Gastroesophageal sphincter (tissue), 4 donors: Measurements from ENCODE around the gene PEX3. TPM values are rescaled to one million over a fixed set of nuclear protein-coding genes. Genes with fewer than 3 reads are reported as not detected.

ENCODE experiments used
- ATAC-seq: fragments of 150-250 bp; one replicate; pipeline ENCODE4 v1.9.1; 2016; ENCODE audit warnings: mild to moderate bottlenecking, moderate library complexity
- H3K27ac ChIP-seq, 4 donors: fragments of 200-600 bp; sonication (generic) in 3 of 4; 1 replicate in 3 of 4; 2 replicates in 1 of 4; pipeline ENCODE4 v1.5.1; 2016 to 2019
- H3K27me3 ChIP-seq: fragments of 200-600 bp; sonication (generic); one replicate; pipeline ENCODE4 v1.5.1; 2019
- H3K36me3 ChIP-seq, 2 donors: fragments of 200-600 bp; sonication (generic); one replicate each; pipeline ENCODE4 v1.5.1; 2019; ENCODE audit warnings: control low read depth in 1 of 2
- H3K4me1 ChIP-seq, 3 donors: fragments of 200-600 bp; sonication (generic); 1 replicate in 2 of 3; 2 replicates in 1 of 3; pipeline ENCODE4 v1.5.1; 2016 to 2019; ENCODE audit warnings: control low read depth in 2 of 3
- H3K4me3 ChIP-seq, 2 donors: fragments of 200-600 bp; sonication (generic); one replicate each; pipeline ENCODE4 v1.5.1; 2019; ENCODE audit warnings: mild to moderate bottlenecking in 1 of 2, moderate library complexity in 1 of 2
- H3K9me3 ChIP-seq, 3 donors: fragments of 200-600 bp; sonication (generic); one replicate each; pipeline ENCODE4 v1.5.1; 2017 to 2019; ENCODE audit warnings: control low read depth in 2 of 3
- CTCF ChIP-seq, 4 experiments: fragments of 200-600 bp in 2 of 4; fragments of 450-650 bp in 2 of 4; sonication (generic) in 1 of 4; IDR thresholded peaks; one replicate each; pipeline ENCODE4 v1.5.1; 2017 to 2019; ENCODE audit warnings: antibody characterized with exemption in 4 of 4, mild to moderate bottlenecking in 2 of 4, moderate library complexity in 2 of 4
- EP300 ChIP-seq: sonication (generic); formaldehyde crosslinking; IDR thresholded peaks from one replicate; pipeline ENCODE4 v1.6.1; 2017; ENCODE audit warnings: antibody characterized with exemption, mild to moderate bottlenecking
- POLR2A ChIP-seq, 2 donors: fragments of 450-650 bp; IDR thresholded peaks; one replicate each; pipeline ENCODE4 v1.6.1; 2017; ENCODE audit warnings: antibody characterized with exemption in 2 of 2, mild to moderate bottlenecking in 2 of 2, moderate library complexity in 1 of 2
- POLR2AphosphoS5 ChIP-seq: sonication (generic); formaldehyde crosslinking; IDR thresholded peaks from one replicate; pipeline ENCODE4 v1.6.1; 2017; ENCODE audit warnings: antibody characterized with exemption
- WGBS, 2 donors: methylation state at CpG; one replicate each; pipeline ENCODE4 v1.1.5; 2018; ENCODE audit warnings: low coverage in 1 of 2; 5-methylcytosine and 5-hydroxymethylcytosine counted together
- total RNA-seq, 4 donors: library from RNA; depleted of rRNA; stranded (reverse); fragments of >200 nt; gene quantifications; one replicate each; pipeline ENCODE4 v1.1.0, GENCODE V29; 2016

The PEX3 gene
- total RNA-seq, 4 donors from 2014 or later: 12.5 to 20.4 (median 16.6) TPM

- H3K27me3 ChIP-seq: no peaks in the 10 kb centered on the region
- peaks cover 0 to 23% (median 9%) of the 10 kb centered on the region in 3 donors for H3K4me1 ChIP-seq
- no peak for TF ChIP-seq POLR2A (IDR thresholded peaks at IDR 0.05)
- TF ChIP-seq CTCF (IDR thresholded peaks at IDR 0.05): no peak
- no peak for TF ChIP-seq EP300
- TF ChIP-seq POLR2AphosphoS5: no peak
- no peak for ATAC-seq
- H3K4me3 ChIP-seq: no peak overlapping the region
- no peaks in the 10 kb centered on the region for H3K36me3 ChIP-seq
- H3K27ac ChIP-seq: no peak overlapping the region
- H3K9me3 ChIP-seq: no peaks in the 10 kb centered on the region
- WGBS, 2 donors: 78% methylated on average over 2 of the region's 2 CpGs; no CpG with 5 or more reads in 1 of the 2 donors
Observed at GRCh38 chr6:143516690-143517446, 66.3 kb downstream of the PEX3 start.

GRCh38 chr6:143517447-143517773 lies 66.8 kb downstream of the PEX3 start:
- ATAC-seq: no peak
- TF ChIP-seq EP300 (no peak), POLR2A (IDR thresholded peaks at IDR 0.05) (no peak), CTCF (IDR thresholded peaks at IDR 0.05) (no peak), POLR2AphosphoS5 (no peak)
- no peak overlapping the region for H3K27ac ChIP-seq
- no peaks in the 10 kb centered on the region for H3K27me3 ChIP-seq
- no peaks in the 10 kb centered on the region for H3K36me3 ChIP-seq
- WGBS, 2 donors: 72 to 80% methylated on average over 3 of the region's 3 CpGs
- H3K9me3 ChIP-seq: no peaks in the 10 kb centered on the region
- H3K4me1 ChIP-seq: peaks cover 0 to 17% (median 8%) of the 10 kb centered on the region in 3 donors
- H3K4me3 ChIP-seq: no peak overlapping the region

GRCh38 chr6:143522039-143522600 lies 71.5 kb downstream of the PEX3 start:
- no peak overlapping the region for H3K4me3 ChIP-seq
- no peak overlapping the region for H3K27ac ChIP-seq
- no peaks in the 10 kb centered on the region for H3K4me1 ChIP-seq
- WGBS, 2 donors: 83% methylated on average over 5 to 6 of the region's 8 CpGs
- ATAC-seq: no peak
- H3K36me3 ChIP-seq: no peaks in the 10 kb centered on the region
- H3K9me3 ChIP-seq: no peaks in the 10 kb centered on the region
- no peaks in the 10 kb centered on the region for H3K27me3 ChIP-seq
- no peak for TF ChIP-seq POLR2AphosphoS5
- no peak for TF ChIP-seq EP300
- TF ChIP-seq POLR2A (IDR thresholded peaks at IDR 0.05): no peak
- TF ChIP-seq CTCF (IDR thresholded peaks at IDR 0.05): no peak

DNA sequence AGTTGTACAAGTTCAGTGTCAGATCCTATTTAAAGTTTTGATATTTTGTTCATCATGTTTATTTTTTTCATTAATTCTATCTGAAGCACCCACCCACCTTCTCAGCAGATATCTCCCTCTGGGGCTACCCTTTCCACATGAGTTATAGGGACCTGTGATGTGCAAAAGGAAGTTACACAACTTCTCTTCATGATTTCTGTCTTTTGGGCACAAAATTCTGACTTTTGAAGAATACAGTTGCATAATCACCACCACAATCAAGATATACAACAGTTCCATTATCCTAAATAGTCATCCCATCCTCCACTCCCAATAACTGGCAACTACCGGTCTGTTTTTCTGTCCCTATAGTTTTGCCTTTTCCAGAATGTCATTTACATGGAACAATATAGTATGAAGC lies 74.8 kb downstream of the PEX3 start:
- no peak overlapping the region for H3K27ac ChIP-seq
- 63 to 94% methylated on average over 1 of the region's 1 CpG for WGBS, 2 donors
- no peak overlapping the region for H3K4me3 ChIP-seq
- H3K9me3 ChIP-seq: no peaks in the 10 kb centered on the region
- no peaks in the 10 kb centered on the region for H3K27me3 ChIP-seq
- H3K36me3 ChIP-seq: no peaks in the 10 kb centered on the region
- no peaks in the 10 kb centered on the region for H3K4me1 ChIP-seq
- TF ChIP-seq POLR2A (IDR thresholded peaks at IDR 0.05) (no peak), EP300 (no peak)
- no peak for ATAC-seq

DNA sequence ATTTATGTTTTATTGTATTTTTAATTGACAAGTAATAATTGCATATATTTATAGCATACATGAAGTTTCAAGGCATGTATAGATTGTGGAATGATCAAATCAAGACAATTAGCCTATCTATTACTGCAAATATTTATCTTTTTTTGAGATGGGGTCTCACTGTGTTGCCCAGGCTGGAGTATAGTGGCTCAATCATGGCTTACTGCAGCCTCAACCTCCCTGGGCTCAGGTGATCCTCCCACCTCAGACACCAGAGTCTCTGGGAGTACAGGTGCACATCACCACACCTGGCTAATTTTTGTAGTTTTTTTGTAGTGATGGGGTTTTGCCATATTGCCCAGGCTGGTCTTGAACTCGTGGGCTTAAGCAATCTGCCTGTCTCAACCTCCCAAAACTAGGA lies 77.1 kb downstream of the PEX3 start:
- Histone ChIP-seq H3K36me3 (no peaks in the 10 kb centered on the region), H3K27ac (no peak overlapping the region), H3K4me1 (no peaks in the 10 kb centered on the region), H3K9me3 (no peaks in the 10 kb centered on the region), H3K27me3 (no peaks in the 10 kb centered on the region), H3K4me3 (no peak overlapping the region)
- TF ChIP-seq POLR2AphosphoS5 (no peak), EP300 (no peak), CTCF (IDR thresholded peaks at IDR 0.05) (no peak), POLR2A (IDR thresholded peaks at IDR 0.05) (no peak)
- WGBS, 2 donors: 100% methylated on average over 1 of the region's 1 CpG; no CpG with 5 or more reads in 1 of the 2 donors
- no peak for ATAC-seq
